Activated naive CD4-positive, alpha-beta T cell (primary cell): ENCODE measurements around the gene PDE4D.
"Not testable (repeated sequence)": the region's sequence is repeated elsewhere in the genome, so short reads cannot be mapped to it uniquely, and the experiment has no call there.

ENCODE experiments used
- DNase-seq, 4 experiments: peaks; one replicate each; lab custom pipeline; 2025; lab: John Stamatoyannopoulos, UW

PDE4D gene

DNA sequence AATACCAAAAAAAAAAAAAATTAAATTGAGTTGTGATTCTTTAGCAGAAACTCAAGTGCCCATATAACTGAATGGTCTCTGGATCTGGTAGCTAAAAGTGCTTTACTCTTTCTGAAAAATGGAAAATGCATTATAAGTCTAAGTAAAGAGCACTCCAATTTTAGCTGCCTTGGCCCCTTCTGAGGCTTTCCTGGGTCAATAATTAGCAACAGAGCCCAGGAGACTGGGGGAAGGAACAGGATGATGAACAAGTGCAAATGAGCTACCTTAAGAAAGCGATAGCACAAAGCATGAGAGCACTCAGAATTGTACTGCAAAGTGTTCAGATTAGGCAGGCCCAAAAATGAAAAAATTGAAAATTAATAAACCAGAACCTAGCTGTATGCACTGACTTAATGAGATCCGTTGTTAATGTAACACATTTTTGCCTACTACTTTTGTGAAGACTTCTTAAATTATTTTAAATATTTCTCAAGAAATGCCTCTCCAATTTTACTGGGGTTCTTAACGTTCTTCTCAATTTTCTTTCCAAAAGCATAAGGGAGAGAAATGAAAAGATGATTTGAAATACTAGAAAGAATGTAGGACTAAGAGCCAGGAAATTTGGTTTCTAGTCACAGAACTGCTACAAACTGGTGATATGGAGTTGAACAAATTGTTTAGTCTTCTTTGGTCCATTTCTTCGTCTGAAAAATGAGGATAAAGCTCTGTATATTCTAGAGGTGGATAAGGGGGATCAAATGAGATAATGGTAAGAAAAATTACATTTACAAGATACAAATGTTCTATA, 566.1 kb downstream of the PDE4D start:
- no peak for DNase-seq

DNA sequence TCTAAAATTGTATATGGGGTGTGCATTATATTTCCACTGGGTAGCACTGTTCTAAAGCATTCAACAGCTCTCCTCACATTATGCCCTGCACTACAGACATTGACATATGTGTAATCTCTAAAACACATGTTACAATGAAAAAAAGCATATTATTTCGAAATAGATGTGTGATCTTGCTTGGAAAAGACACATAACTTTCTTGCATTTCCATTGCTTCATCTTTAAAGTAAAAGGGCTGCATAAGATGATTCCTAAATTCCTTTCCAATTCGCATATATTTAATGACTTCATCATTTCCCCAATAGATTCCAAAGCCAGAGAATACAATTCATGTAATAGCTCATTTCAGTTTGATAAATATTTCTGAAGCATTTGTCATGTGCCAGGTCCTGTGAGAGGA, 566.9 kb downstream of the PDE4D start:
- DNase-seq, result no peak

DNA sequence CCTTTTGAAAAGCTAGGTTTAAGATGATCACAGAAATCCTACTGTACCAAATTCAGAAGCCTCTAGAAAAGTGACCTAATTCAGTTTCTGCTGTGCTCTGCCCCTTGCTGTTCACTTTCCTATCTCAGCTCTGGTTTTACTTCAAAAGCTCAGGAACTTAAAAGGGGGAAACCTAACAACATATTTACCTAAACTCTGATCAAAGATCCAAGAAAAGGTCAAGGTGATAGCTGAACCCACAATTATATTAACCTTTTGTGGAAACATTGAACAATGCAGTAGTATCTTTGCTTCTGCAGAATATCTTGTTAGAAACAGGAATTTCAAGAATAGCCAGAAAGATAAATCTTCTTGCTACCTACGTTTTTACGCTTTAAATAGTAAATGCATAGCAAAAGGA, 568.5 kb downstream of the PDE4D start:
- no peak for DNase-seq

DNA sequence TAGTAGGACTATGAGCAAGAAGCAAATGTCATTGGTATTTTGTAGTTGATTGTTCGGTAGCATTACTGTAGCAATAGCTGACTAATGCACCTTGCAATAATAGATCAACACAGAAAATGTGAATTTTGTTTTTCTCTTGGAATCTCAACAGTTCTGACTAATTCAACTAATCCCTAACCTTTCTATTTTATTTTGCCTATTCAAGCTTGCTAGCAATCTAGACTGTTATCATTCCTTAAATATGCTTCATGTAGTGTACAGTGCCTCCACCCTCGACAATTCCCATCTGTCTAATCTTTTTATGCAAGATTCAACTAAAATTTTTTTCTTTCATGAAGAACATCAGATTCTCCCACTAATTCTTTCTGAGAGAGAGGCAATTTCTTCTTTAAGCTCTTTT, 570.6 kb downstream of the PDE4D start:
- DNase-seq, result no peak

DNA sequence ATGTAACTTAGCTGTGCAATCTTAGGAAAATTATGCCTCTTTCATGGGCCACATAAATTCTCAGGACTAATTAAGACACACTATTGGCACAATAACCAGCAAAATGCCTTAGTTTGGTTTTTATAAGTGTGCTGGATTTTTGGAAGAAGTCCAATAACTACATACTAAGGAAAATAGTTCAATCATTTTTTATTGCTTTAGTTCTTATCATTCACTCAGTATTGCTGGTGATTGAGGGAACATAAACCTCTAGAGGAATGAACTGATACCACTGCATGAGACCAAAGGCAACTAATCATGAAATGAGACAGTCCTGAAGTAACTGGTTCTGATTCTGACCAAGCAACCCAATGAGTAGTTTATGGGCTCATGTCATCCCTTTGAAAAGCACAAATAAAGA, 571.5 kb downstream of the PDE4D start:
- DNase-seq, result no peak

DNA sequence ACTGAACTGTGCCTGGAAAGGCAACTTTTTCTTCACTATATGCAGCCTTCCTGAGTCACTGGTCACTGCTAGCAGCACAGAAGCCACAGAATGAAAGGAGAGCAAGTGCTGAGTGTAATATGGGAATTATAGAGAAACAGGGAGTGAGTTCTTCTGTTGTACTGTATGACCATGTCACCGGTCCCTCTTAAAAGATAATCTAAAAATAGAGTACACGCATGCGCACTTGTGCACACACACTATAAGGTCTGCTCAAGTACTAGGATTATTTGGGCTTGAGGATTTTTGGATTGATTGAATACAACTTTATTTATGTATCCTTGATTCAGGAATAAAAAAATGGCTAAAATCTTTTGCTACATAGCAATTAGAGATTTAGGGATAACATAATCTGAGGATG, 571.9 kb downstream of the PDE4D start:
- DNase-seq, result no peak

DNA sequence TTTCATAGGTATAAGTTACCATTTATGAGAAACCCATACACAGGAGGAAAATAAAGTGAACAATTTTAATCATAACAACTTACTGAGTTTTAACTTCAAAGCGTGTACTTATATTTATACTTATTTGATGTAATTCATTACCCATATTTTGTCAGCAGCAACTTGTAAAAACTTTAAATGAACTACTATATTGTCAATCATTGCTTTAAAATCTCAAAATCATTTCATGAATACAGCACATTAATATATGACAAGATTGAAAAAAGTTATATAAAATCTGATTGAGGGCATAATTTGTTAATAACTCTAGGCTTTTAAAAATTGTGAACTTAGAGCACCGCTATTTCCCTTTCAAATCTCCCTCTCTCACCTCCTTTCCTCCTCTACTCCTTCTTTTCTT, 573.1 kb downstream of the PDE4D start:
- no peak for DNase-seq

DNA sequence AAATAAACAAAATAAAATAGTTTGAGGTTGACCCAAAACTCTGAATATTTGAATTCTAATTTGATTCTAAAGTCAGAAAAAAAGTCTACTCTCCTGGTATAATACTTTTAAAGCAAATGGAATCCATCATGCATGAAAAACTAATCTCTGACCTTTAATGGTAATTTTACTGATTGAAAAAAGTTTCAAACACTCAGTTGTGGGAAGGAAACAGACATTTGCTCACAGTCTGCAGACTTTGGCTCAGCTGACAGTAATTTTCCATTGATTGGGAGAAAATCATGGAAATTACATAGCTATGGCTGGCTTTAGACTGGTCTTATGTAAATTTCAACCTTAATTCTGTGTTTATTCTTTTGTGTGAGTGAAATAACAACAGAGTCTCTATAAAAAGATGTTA, 574.3 kb downstream of the PDE4D start:
- DNase-seq, result no peak

DNA sequence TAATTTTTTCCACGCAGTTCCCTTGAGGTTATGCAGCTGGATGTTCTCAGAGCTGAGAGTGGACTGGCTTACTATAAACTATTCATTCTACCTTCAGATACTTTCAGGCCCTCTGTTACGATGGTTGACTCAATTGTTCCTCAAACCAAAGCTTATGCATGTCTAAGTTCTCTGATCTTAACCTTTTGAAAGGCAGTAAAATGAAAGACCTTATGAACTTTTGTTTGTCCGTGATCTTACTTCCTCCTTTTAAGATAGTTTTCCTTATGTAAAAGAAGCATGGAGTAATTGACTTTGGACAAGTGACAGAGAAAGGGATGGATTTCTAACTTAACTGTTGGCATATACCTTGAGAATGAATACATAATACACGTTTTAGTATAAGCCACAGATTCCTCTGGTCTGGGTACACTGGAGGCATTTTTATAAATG, 575.7 kb downstream of the PDE4D start:
- DNase-seq, result no peak

DNA sequence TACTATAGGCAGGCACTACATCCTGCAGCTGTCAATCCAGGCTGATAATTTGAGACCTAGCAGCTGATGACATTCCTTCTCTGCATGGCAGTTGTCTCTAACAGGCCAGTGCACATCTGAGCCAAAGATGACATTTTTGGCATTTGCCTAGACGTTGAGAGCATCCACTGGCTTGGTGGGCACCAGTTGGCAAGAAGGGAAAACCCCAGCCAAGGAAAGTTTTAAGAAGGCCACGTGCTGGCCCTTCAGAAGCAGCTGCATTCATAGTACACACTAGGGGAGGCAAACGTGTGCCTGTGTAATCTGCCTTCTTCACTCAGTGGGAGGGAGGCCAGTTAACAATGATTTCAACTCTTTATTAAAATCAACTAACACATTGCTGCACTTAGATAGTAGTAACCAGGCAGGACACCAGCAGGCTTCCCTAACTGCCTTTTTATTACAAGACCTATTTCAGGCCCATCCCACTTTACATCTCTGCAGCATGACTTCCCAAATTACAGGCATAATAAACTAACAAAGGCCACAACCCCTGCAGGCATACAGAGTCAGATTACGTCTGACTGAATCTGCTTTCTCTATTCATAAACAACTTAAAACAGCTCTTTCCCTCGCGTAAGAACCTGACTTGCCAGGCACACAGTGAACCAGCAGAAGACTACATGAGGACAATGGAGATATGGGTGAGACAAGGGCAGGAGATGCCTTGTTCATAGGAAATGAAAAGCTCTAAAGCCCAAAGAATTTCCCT, 576.3 kb downstream of the PDE4D start:
- DNase-seq, result no peak

DNA sequence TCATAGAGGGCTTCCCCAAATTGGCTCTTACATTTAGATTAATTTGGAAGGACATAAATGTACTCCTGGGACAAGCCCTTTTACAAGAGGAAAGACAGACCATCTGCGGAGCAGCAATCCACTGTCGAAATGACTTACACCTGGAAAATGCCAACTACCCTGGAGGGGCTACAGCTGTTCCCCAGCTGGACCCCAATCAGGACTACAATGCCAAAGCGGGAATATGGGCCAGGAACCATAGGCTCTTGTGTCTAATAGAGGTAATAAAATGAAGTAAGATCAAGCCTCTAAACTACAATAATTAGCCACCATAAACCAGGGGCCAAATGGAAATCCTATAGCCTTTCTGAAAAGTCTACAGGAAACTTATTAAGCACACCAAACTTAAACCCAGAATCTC, 581.3 kb downstream of the PDE4D start:
- no peak for DNase-seq

DNA sequence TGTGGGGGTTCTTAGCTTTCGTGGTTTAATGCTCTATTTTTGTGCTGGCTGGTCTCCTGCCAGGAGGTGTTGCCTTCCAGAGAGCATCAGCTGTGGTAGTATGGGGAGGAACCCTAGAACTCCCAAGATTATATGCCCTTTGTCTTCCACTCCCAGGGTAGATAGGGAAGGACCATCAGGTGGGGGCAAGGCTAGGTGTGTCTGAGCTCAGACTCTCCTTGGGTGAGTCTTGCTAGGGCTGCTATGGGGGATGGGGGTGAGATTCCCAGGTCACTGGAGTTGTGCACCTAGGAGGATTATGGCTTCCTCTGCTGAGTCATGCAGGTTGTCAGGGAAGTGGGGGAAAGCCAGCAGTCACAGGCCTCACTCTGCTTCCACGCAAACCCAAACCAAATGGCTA, 584.8 kb downstream of the PDE4D start:
- not testable (repeated sequence) for DNase-seq

DNA sequence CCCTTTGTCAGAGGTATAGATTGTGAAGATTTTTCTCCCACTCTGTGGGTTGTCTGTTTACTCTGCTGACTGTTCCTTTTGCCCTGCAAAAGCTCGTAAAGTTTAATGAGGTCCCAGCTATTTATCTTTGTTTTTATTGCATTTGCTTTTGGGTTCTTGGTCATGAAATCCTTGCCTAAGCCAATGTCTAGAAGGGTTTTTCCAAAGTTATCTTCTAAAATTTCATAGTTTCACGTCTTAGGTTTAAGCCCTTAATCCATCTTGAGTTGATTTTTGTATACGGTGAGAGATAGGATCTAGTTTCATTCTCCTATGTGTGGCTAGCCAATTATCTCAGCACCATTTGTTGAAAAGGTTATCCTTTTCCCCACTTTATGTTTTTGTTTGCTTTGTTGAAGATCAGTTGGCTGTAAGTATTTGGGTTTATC, 590.2 kb downstream of the PDE4D start:
- DNase-seq, result not testable (repeated sequence)

DNA sequence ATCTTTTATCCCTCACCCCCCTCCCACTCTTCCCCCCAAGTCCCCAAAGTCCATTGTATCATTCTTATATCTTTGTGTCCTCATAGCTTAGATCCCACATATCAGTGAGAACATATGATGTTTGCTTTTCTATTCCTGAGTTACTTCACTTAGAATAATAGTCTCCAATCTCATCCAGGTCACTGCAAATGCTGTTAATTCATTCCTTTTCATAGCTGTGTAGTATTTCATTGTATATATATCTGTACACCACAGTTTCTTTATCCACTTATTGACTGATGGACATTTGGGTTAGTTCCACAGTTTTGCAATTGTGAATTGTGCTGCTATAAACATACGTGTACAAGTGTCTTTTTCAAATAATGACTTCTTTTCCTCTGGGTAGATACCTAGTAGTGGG, 591.0 kb downstream of the PDE4D start:
- not testable (repeated sequence) for DNase-seq

DNA sequence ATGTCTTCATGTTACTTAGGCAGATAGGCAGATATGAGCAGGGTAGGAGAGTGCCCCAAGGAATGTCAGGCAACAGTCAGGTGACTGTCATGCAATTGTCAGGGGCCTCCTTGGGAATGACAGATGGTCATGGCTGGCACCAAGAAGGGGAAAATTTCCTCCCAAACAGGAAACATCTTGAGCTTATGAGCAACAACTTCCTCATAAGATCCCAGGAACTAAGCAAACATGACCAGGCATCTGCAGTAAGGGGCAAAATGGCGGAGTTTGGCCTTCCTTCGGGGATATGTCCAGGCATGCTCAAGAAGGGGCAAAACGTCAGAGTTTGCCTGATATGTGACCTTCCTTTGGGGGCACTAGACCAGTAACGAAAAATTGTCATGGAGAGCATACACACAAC, 591.8 kb downstream of the PDE4D start:
- no peak for DNase-seq

DNA sequence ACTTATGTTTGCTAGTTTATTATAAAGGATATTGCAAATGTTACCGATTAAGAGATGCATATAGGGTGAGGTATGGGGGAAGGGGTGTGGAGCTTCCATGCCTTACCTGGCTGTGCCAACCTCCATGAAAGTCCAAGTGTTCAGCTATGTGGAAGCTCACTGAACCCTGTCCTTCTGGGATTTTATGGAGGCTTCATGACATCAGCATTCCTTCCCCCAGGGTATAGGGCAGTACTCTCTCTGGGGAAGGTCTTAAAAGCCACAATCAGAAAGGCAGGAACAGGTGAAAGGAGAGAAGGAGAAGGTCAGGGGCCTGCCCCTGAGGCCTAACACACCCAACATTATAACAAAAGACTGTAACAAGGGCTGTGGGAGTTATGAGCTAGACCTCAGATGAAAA, 592.6 kb downstream of the PDE4D start:
- DNase-seq, result no peak

DNA sequence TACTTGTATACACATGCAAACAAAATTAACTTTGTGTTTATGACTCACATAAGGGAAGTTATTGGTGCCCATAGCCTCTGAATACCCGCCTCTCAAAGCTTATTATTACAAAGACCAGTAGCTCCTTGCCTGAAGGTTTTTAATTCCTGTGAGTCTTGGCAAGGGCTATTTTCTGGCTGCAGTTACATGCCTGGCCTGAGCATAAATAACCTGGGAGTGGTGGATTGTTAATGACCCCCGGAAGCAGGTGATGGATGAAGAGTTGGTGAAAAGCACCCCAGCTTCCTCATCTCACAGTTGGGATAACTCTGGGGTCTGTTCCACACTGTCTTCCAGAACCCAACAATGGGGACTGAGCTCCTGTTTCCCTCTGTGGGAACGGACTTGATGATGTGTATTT, 594.5 kb downstream of the PDE4D start:
- DNase-seq, result no peak

DNA sequence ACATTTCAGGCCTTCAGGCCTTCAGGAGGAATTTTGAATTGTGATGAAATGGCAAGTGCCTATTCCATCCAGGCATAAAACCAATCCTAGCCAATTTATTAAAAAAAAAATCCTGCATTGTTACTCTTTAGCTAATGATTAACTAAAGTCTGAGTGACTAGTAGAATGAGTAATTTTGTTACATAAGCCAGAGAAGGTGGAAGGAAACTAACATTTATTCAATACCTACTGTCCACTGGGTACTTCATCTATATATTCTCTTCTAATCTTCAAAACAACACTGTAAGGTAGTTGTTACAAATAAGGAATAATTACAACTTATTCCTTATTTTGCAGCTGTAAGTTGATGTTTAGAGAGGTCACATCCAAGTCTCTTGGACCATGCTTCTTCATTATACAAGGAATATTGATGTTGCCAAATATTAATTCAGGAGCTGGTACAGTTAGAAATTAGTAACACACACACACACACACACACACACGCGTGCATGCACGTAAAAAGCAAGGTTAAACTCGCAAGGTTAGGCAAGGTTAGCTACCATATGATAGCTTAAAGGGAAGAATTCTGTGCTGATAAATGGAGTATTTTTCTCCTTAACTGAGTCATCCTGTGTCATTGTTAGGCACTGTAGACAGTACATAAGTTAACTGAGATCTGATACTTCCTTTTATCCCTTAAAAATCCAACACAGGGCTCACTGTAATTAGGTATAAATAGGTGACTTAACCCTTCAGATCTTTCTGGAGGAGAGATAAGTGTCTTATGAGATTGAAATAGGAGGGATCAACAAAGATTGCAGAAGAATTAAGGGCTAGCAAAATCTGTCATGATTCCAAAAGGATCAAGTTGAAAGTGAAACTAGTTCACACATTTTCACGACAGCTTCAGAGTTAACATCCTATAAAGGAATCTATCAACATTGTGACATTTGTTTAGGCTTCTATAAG, 596.9 kb downstream of the PDE4D start:
- no peak for DNase-seq

DNA sequence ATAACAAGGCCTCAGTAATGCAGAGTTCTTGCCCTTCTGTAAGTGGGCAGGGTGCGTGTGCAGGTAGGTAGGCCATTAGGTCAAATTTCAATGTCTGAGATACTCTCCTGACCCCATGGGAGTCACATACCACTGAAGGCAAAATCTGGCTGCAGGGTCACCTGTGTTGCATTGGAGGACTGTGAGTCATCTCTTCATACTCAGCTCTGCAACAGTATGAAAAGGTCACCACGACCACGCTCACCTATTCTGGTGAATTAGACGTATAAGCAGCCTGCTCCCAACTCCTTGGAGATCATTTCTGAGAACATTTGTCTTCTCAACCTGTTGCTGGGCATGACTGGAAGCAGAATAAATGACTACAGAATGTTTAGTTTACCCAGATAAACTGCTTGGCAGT, 599.8 kb downstream of the PDE4D start:
- DNase-seq, result no peak

DNA sequence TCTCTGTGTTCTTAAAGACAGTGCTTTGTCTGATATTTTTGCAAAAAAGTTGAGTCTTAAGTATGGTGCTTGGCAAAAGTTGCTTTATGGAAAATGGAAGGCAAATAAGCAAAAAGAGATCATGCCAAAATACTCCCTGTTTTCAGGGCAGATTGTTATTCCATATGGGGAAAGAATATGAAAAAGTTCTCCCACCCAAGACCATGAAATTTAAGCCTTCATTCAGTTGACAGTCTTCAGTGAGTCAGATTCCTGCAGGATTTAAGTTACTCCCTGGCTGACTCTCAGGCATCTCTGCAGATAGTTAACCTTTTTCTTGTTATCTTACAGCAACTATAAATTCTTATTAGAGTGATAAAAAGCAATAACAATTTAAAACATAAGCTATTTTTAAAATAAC, 601.6 kb downstream of the PDE4D start:
- no peak for DNase-seq

DNA sequence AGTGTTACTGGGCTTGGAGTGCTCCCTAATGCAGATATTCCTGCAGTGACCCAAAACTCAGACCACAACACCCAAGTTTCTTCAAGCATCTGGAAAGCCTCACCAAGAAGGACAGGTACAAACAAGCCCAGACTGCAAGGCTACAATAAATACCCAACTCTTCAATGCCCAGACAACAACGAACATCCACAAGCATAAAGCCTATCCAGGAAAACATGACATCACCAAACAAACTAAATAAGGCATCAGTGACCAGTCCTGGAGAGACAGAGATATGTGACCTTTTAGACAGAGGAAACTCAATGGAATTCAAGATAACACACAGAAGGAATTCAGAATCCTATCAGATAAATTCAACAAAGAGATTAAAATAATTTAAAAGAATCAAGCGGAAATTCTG, 605.6 kb downstream of the PDE4D start:
- DNase-seq, result no peak

DNA sequence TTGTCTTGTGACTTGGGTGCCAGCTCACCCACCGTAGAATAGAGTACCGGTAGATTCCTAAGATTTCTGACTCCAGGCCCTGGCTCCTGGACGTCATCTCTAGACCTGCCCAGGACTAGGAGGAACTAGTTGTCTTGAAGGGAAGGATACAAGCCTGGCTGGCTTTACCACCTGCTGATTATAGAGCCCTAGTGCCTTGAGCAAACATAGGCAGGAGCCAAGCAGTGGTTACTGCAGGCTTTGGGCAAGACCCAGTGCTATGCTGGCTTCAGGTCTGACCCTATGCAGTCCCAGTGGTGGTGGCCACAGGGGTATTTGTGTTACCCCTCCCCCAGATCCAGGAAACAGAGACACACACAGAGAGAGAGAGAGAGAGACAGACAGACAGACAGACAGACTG, 606.2 kb downstream of the PDE4D start:
- no peak for DNase-seq
